Measurements from ENCODE around the gene LEO1.

The LEO1 gene

DNA sequence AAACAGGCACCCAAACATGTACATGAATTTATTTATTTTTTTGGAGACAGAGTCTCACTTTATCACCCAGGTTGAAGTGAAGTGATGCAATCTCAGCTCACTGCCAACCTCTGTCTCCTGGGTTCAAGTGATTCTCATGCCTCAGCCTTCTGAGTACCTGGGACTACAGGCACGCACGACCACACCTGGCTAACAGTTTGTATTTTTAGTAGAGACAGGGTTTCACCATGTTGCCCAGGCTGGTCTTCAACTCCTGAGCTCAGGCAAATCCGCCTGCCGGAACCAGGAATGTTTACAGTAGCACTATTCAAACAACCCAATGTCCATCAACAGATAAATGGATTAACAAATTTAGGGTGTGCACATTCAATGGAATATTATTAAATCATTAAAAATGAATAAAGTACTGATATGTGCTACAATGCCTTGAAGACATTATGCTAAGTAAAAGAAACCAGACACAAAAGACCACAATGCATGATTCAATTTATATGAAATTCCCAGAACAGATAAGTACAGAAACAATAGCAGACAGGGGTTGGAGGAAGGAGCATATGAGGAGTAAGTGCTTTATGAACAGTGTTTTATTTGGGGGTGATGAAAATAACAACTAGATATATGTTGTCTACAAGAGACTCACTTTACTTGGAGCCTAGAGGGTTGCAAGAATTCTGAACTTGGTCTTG, 1.3 kb downstream of the LEO1 start:
- H3K27me3 Mint-ChIP-seq: no peaks in the 10 kb centered on the region

GRCh38 chr15:51969728-51970127, 1.9 kb downstream of the LEO1 start:
- peak overlapping the region in 1 of 2 donors; percentile 72 for H3K27ac Mint-ChIP-seq
- peak overlapping the region in 1 of 2 donors; percentile 96 for H3K4me3 Mint-ChIP-seq
- DNase-seq: no peak
- no peak for ATAC-seq
- no peaks in the 10 kb centered on the region for H3K27me3 Mint-ChIP-seq
- peaks cover 29% of the 10 kb centered on the region for H3K4me1 Mint-ChIP-seq
- peaks cover 7 to 8% of the 10 kb centered on the region in 2 donors for H3K9me3 Mint-ChIP-seq

More for the DNA sequence above, 1.3 kb downstream of the LEO1 start:
- Mint-ChIP-seq H3K27ac (peak overlapping the region; percentile 72 to 95), H3K9me3 (peaks cover 7 to 8% of the 10 kb centered on the region in 2 donors), H3K4me3 (peak overlapping the region; percentile 95 to 96), H3K4me1 (peaks cover 27% of the 10 kb centered on the region)
- ATAC-seq (no peak), DNase-seq (no peak)

GRCh38 chr15:51967583-51967982, 4.0 kb downstream of the LEO1 start:
- Mint-ChIP-seq H3K27me3 (no peaks in the 10 kb centered on the region), H3K4me3 (no peak overlapping the region), H3K9me3 (peaks cover 7 to 8% of the 10 kb centered on the region in 2 donors), H3K27ac (no peak overlapping the region), H3K4me1 (peaks cover 29% of the 10 kb centered on the region)
- ATAC-seq (no peak), DNase-seq (no peak)

GRCh38 chr15:51966192-51966591, 5.4 kb downstream of the LEO1 start:
- ATAC-seq (no peak), DNase-seq (no peak)
- Mint-ChIP-seq H3K27me3 (no peaks in the 10 kb centered on the region), H3K4me1 (peaks cover 27% of the 10 kb centered on the region), H3K9me3 (peaks cover 7 to 8% of the 10 kb centered on the region in 2 donors), H3K27ac (peak overlapping the region in 1 of 2 donors; percentile 43), H3K4me3 (no peak overlapping the region)

- H3K27me3 Mint-ChIP-seq: no peaks in the 10 kb centered on the region
- no peak overlapping the region for H3K27ac Mint-ChIP-seq
- H3K9me3 Mint-ChIP-seq: peaks cover 7 to 8% of the 10 kb centered on the region in 2 donors
- ATAC-seq: no peak
- H3K4me1 Mint-ChIP-seq: peaks cover 22% of the 10 kb centered on the region
- no peak overlapping the region for H3K4me3 Mint-ChIP-seq
- DNase-seq: no peak
Observed at GRCh38 chr15:51965691-51966090, 5.9 kb downstream of the LEO1 start.

- H3K4me3 Mint-ChIP-seq: no peak overlapping the region
- H3K9me3 Mint-ChIP-seq: no peaks in the 10 kb centered on the region
- no peak overlapping the region for H3K27ac Mint-ChIP-seq
- ATAC-seq (no peak), DNase-seq (no peak)
- H3K27me3 Mint-ChIP-seq: no peaks in the 10 kb centered on the region
- H3K4me1 Mint-ChIP-seq: peaks cover 4% of the 10 kb centered on the region
Observed at GRCh38 chr15:51955504-51955903, 16.1 kb downstream of the LEO1 start.

GRCh38 chr15:51952805-51953204, 18.8 kb downstream of the LEO1 start:
- no peak for ATAC-seq
- Mint-ChIP-seq H3K27ac (no peak overlapping the region), H3K4me3 (no peak overlapping the region), H3K9me3 (no peaks in the 10 kb centered on the region), H3K4me1 (no peaks in the 10 kb centered on the region), H3K27me3 (no peaks in the 10 kb centered on the region)
- no peak for DNase-seq

GRCh38 chr15:51947124-51947523, 24.5 kb downstream of the LEO1 start:
- H3K9me3 Mint-ChIP-seq: no peaks in the 10 kb centered on the region
- no peaks in the 10 kb centered on the region for H3K27me3 Mint-ChIP-seq
- peak overlapping the region in 1 of 2 donors; percentile 80 for H3K27ac Mint-ChIP-seq
- DNase-seq (no peak), ATAC-seq (no peak)
- H3K4me1 Mint-ChIP-seq: no peaks in the 10 kb centered on the region
- H3K4me3 Mint-ChIP-seq: no peak overlapping the region

GRCh38 chr15:51939216-51939615, 32.4 kb downstream of the LEO1 start:
- no peaks in the 10 kb centered on the region for H3K27me3 Mint-ChIP-seq
- DNase-seq (no peak), ATAC-seq (no peak)
- H3K9me3 Mint-ChIP-seq: no peaks in the 10 kb centered on the region
- peaks cover 10% of the 10 kb centered on the region for H3K4me1 Mint-ChIP-seq
- H3K4me3 Mint-ChIP-seq: no peak overlapping the region
- no peak overlapping the region for H3K27ac Mint-ChIP-seq

- Mint-ChIP-seq H3K4me1 (peaks cover 10% of the 10 kb centered on the region), H3K4me3 (no peak overlapping the region), H3K9me3 (no peaks in the 10 kb centered on the region), H3K27me3 (no peaks in the 10 kb centered on the region), H3K27ac (no peak overlapping the region)
- DNase-seq (no peak), ATAC-seq (no peak)
Observed at GRCh38 chr15:51938286-51938685, 33.3 kb downstream of the LEO1 start.

- Mint-ChIP-seq H3K27me3 (no peaks in the 10 kb centered on the region), H3K27ac (peak overlapping the region; percentile 71 to 87)
Observed at GRCh38 chr15:51936105-51936478, 35.5 kb downstream of the LEO1 start.

GRCh38 chr15:51935466-51936104, 36.0 kb downstream of the LEO1 start:
- H3K4me3 Mint-ChIP-seq: no peak overlapping the region

More at GRCh38 chr15:51936105-51936478, 35.5 kb downstream of the LEO1 start:
- no peak overlapping the region for H3K4me3 Mint-ChIP-seq
- peaks cover 10% of the 10 kb centered on the region for H3K4me1 Mint-ChIP-seq
- no peak for ATAC-seq
- H3K9me3 Mint-ChIP-seq: no peaks in the 10 kb centered on the region
- DNase-seq: no peak

GRCh38 chr15:51932161-51932560, 39.4 kb downstream of the LEO1 start:
- peaks cover 10% of the 10 kb centered on the region for H3K4me1 Mint-ChIP-seq
- ATAC-seq: no peak
- H3K4me3 Mint-ChIP-seq: no peak overlapping the region
- no peak overlapping the region for H3K27ac Mint-ChIP-seq
- no peaks in the 10 kb centered on the region for H3K9me3 Mint-ChIP-seq
- H3K27me3 Mint-ChIP-seq: no peaks in the 10 kb centered on the region
- DNase-seq: no peak

More at GRCh38 chr15:51935466-51936104, 36.0 kb downstream of the LEO1 start:
- H3K27me3 Mint-ChIP-seq: no peaks in the 10 kb centered on the region
- no peak for DNase-seq
- H3K4me1 Mint-ChIP-seq: peaks cover 10% of the 10 kb centered on the region
- peak overlapping the region; percentile 56 to 87 for H3K27ac Mint-ChIP-seq
- peak; percentile 87 for ATAC-seq
- no peaks in the 10 kb centered on the region for H3K9me3 Mint-ChIP-seq

- Mint-ChIP-seq H3K4me1 (peaks cover 10% of the 10 kb centered on the region), H3K4me3 (no peak overlapping the region), H3K9me3 (no peaks in the 10 kb centered on the region), H3K27ac (peak overlapping the region in 1 of 2 donors; percentile 80), H3K27me3 (no peaks in the 10 kb centered on the region)
- DNase-seq (no peak), ATAC-seq (no peak)
Observed at GRCh38 chr15:51931638-51932037, 39.9 kb downstream of the LEO1 start.

DNA sequence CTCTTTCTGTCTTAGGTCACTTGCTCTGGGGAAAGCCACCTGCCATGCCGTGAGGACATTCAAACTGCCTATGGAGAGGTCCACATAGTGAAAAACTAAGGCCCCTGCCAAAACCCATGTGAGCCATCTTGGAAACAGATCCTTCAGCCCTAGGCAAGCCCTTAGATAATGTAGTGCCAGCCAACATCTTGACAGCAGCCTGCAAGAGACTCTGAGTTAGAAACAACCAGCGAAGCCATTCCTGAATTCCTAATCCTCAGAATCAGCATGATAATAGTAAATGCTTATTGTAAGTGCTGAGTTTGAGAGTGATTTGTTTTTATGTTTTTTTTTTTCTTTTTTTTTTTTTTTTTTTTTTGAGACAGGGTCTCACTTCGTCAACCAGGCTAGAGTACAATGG, 40.6 kb downstream of the LEO1 start:
- Mint-ChIP-seq H3K27me3 (no peaks in the 10 kb centered on the region), H3K9me3 (no peaks in the 10 kb centered on the region), H3K4me3 (no peak overlapping the region), H3K27ac (no peak overlapping the region), H3K4me1 (peaks cover 10% of the 10 kb centered on the region)
- DNase-seq: no peak
- ATAC-seq: no peak

- H3K4me3 Mint-ChIP-seq: no peak overlapping the region
- no peak for ATAC-seq
- no peak for DNase-seq
- H3K27me3 Mint-ChIP-seq: no peaks in the 10 kb centered on the region
- no peaks in the 10 kb centered on the region for H3K9me3 Mint-ChIP-seq
- H3K4me1 Mint-ChIP-seq: no peaks in the 10 kb centered on the region
- no peak overlapping the region for H3K27ac Mint-ChIP-seq
Observed at GRCh38 chr15:51926809-51927208, 44.8 kb downstream of the LEO1 start.

Measured in stimulated activated naive CD8-positive, alpha-beta T cell treated with anti-CD3 and anti-CD28 coated beads, Interleukin-15, amount 100 ng/mL, for 72 hours (primary cell).